Ovary (tissue), 9 donors: Measurements from ENCODE around the gene PCDHGC5. TPM values are rescaled to one million over a fixed set of nuclear protein-coding genes. Genes with fewer than 3 reads are reported as not detected.
A peak's percentile ranks its signal among the peaks of the same experiment; 100 is the strongest.

ENCODE experiments used
- DNase-seq, 5 donors: peaks; one replicate each; pipeline ENCODE4 v3.0.0-alpha.2; 2019 to 2020
- H3K27ac ChIP-seq, 2 donors: fragments of 200-600 bp; one replicate each; pipeline versions ENCODE4 v1.5.1 to v1.8.0; 2019 to 2022
- H3K27me3 ChIP-seq: fragments of 200-600 bp; one replicate; pipeline ENCODE4 v1.8.0; 2022
- H3K36me3 ChIP-seq: fragments of 200-600 bp; sonication (generic); one replicate; pipeline ENCODE4 v1.5.1; 2019
- H3K4me1 ChIP-seq: one replicate; pipeline ENCODE4 v1.8.1; 2013; ENCODE audit warnings: mild to moderate bottlenecking, moderate library complexity; ENCODE audit not compliant: insufficient read depth
- H3K4me3 ChIP-seq: fragments of 200-600 bp; sonication (generic); one replicate; pipeline ENCODE4 v1.5.1; 2017
- H3K9me3 ChIP-seq, 2 donors: fragments of 200-600 bp in 1 of 2; sonication (generic) in 1 of 2; one replicate each; pipeline versions ENCODE4 v1.5.1 to v1.8.1; 2013 to 2019; ENCODE audit warnings: mild to moderate bottlenecking in 1 of 2, moderate library complexity in 1 of 2
- EP300 ChIP-seq: sonication (generic); formaldehyde crosslinking; IDR thresholded peaks from one replicate; pipeline ENCODE4 v1.6.1; 2017; ENCODE audit warnings: antibody characterized with exemption
- POLR2A ChIP-seq: fragments of 450-650 bp; IDR thresholded peaks from one replicate; pipeline ENCODE4 v1.6.1; 2017; ENCODE audit warnings: antibody characterized with exemption, mild to moderate bottlenecking, moderate library complexity
- WGBS, 3 donors: extraction: QIAGEN DNeasy Blood & Tissue Kit in 1 of 3; methylation state at CpG; one replicate each; pipeline versions ENCODE4 v1.1.5 to v1.1.7; 2013 to 2017; 5-methylcytosine and 5-hydroxymethylcytosine counted together
- intact Hi-C, 4 donors: fragments of 100-400 bp; cut with DNase I; formaldehyde crosslinking; loops; one replicate each; pipeline versions ENCODE4 v1.11.0 to v1.15.1; 2022 to 2023
- polyA plus RNA-seq, 2 donors: library from polyadenylated mRNA; stranded (reverse); fragments of 200-250 nt in 1 of 2; fragments of 350-450 nt in 1 of 2; fragmentation: Illumina TruSeq in 1 of 2; extraction: RNeasy Lipid Tissue Mini Kit (QIAGEN cat#74804) in 1 of 2; gene quantifications; one replicate each; pipeline ENCODE4 v1.2.3, GENCODE V29; 2013 to 2014
- total RNA-seq, 7 donors: library from RNA; depleted of rRNA in 2 of 7; stranded (reverse); fragments of >200 nt in 2 of 7; fragmentation: NEBNext Ultra II Directional in 3 of 7; extraction: Animal tissue kit (Norgen Biotek cat#: 25700) in 3 of 7; gene quantifications; one replicate each; pipeline versions ENCODE4 v1.1.0 to v1.2.4, GENCODE V29; 2016 to 2023
- TF ChIP-seq, protein P1 (sequence below), 3 donors: fragments of 450-650 bp in 2 of 3; fragments of 200-600 bp in 1 of 3; IDR thresholded peaks; one replicate each; pipeline versions ENCODE4 v1.5.1 to v1.8.0; 2016 to 2022; ENCODE audit warnings: antibody characterized with exemption in 3 of 3, mild to moderate bottlenecking in 1 of 3
- donor health status: DM: no; HTN: no; CAD: no; lungs with moderate emphysema.
- donor health status: DM: no; HTN: no; CAD: no.
- donor health status: Bipolar disorder and iron deficiency.
- donor health status: DM: yes; HTN: yes; CAD: no.
- donor health status: DM: no; HTN: no; CAD: no.
- donor health status: DM: yes; HTN: yes; CAD: no.

Gene PCDHGC5
- total and polyA plus RNA-seq, 9 donors: 0.19 to 3.5 (median 1.8) TPM

GRCh38 chr5:141465351-141465750, 23.5 kb upstream of the PCDHGC5 start:
- H3K27ac ChIP-seq: no peak overlapping the region
- no peaks in the 10 kb centered on the region for H3K27me3 ChIP-seq
- TF ChIP-seq POLR2A (no peak), EP300 (no peak)
- TF ChIP-seq, protein P1, sequence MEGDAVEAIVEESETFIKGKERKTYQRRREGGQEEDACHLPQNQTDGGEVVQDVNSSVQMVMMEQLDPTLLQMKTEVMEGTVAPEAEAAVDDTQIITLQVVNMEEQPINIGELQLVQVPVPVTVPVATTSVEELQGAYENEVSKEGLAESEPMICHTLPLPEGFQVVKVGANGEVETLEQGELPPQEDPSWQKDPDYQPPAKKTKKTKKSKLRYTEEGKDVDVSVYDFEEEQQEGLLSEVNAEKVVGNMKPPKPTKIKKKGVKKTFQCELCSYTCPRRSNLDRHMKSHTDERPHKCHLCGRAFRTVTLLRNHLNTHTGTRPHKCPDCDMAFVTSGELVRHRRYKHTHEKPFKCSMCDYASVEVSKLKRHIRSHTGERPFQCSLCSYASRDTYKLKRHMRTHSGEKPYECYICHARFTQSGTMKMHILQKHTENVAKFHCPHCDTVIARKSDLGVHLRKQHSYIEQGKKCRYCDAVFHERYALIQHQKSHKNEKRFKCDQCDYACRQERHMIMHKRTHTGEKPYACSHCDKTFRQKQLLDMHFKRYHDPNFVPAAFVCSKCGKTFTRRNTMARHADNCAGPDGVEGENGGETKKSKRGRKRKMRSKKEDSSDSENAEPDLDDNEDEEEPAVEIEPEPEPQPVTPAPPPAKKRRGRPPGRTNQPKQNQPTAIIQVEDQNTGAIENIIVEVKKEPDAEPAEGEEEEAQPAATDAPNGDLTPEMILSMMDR (IDR thresholded peaks at IDR 0.05): no peak
- DNase-seq: no peak
- no peaks in the 10 kb centered on the region for H3K4me1 ChIP-seq
- H3K36me3 ChIP-seq: no peaks in the 10 kb centered on the region
- 95 to 99% (median 98%) methylated on average over 3 of the region's 3 CpGs for WGBS, 3 donors
- no peak overlapping the region for H3K4me3 ChIP-seq
- no peaks in the 10 kb centered on the region for H3K9me3 ChIP-seq
- intact Hi-C loops: no loop called here

DNA sequence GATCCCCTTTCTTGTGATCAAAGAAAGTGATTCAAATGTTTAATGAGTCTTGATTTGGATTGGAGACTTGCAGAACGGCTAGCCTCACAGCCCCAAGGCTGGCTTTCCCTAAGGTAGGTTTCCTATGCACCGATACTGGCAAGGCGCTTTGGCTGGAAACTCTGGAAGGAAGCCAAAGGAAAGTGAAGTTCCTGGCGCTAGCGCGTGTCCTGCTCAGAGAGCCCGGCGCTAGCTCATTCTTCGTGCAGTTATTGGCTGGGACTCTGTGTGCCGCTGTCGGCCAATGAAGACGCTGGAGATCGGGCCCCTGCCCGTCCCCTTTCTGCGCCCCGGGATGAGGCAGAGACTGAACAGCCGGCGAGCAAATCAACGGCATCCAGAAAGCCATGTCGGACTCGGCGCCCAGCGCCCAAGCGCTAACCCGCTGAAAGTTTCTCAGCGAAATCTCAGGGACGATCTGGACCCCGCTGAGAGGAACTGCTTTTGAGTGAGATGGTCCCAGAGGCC, 13.2 kb upstream of the PCDHGC5 start, which contains the start of gene PCDHGC3:
PCDHGC3 (plus strand) TSS at position 342 of the 507 bp plus-strand sequence; CDS start at position 493, 151 bp downstream.
- intact Hi-C loops: loop anchor here in 3 of 4 donors (2.0 to 5.0 kb wide), 4 partner anchors 37 to 87 kb away; no protein-coding TSS in a partner anchor

DNA sequence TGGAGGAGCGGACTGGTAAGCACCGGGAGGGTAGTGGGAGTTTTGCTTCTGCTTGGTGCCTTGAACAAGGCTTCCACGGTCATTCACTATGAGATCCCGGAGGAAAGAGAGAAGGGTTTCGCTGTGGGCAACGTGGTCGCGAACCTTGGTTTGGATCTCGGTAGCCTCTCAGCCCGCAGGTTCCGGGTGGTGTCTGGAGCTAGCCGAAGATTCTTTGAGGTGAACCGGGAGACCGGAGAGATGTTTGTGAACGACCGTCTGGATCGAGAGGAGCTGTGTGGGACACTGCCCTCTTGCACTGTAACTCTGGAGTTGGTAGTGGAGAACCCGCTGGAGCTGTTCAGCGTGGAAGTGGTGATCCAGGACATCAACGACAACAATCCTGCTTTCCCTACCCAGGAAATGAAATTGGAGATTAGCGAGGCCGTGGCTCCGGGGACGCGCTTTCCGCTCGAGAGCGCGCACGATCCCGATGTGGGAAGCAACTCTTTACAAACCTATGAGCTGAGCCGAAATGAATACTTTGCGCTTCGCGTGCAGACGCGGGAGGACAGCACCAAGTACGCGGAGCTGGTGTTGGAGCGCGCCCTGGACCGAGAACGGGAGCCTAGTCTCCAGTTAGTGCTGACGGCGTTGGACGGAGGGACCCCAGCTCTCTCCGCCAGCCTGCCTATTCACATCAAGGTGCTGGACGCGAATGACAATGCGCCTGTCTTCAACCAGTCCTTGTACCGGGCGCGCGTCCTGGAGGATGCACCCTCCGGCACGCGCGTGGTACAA, 12.6 kb upstream of the PCDHGC5 start:
- peak overlapping the region; percentile 59 for H3K4me3 ChIP-seq
- TF ChIP-seq, protein P1 (IDR thresholded peaks at IDR 0.05): no peak
- no peak for TF ChIP-seq POLR2A
- TF ChIP-seq EP300: no peak
- peak overlapping the region; percentile 26 to 75 for H3K27ac ChIP-seq
- DNase-seq: peak; percentile 60 to 81 (median 71)
- no peaks in the 10 kb centered on the region for H3K9me3 ChIP-seq
- H3K4me1 ChIP-seq: peaks cover 17% of the 10 kb centered on the region
- intact Hi-C loops: loop anchor here in 2 of 4 donors (5.0 kb wide), 3 partner anchors 36 to 86 kb away; no protein-coding TSS in a partner anchor
- 0 to 1% (median 0%) methylated on average over 58 of the region's 58 CpGs for WGBS, 3 donors
- no peaks in the 10 kb centered on the region for H3K27me3 ChIP-seq
- no peaks in the 10 kb centered on the region for H3K36me3 ChIP-seq

More for the DNA sequence above, 13.2 kb upstream of the PCDHGC5 start, which contains the start of gene PCDHGC3:
- no peaks in the 10 kb centered on the region for H3K36me3 ChIP-seq
- WGBS, 3 donors: 0% methylated on average over 28 of the region's 28 CpGs
- peak within 1 kb of the TSS; percentile 26 to 75 for H3K27ac ChIP-seq
- TF ChIP-seq EP300 (no peak), POLR2A (peak; percentile 77)
- TF ChIP-seq, protein P1 (IDR thresholded peaks at IDR 0.05): peak in 2 of 3 donors; percentile 50 to 73
- peaks cover 17% of the 10 kb centered on the region for H3K4me1 ChIP-seq
- H3K4me3 ChIP-seq: peak within 1 kb of the TSS; percentile 59
- no peaks in the 10 kb centered on the region for H3K27me3 ChIP-seq
- DNase-seq: peak; percentile 91 to 94 (median 93)
- no peaks in the 10 kb centered on the region for H3K9me3 ChIP-seq

GRCh38 chr5:141477044-141477575, 11.8 kb upstream of the PCDHGC5 start:
- no peak for TF ChIP-seq EP300
- TF ChIP-seq POLR2A: no peak
- TF ChIP-seq, protein P1 (IDR thresholded peaks at IDR 0.05): no peak
- H3K27ac ChIP-seq: peak overlapping the region in 1 of 2 donors; percentile 75
- no peaks in the 10 kb centered on the region for H3K36me3 ChIP-seq
- H3K4me3 ChIP-seq: peak overlapping the region; percentile 59
- 32 to 34% (median 33%) methylated on average over 24 of the region's 24 CpGs for WGBS, 3 donors
- DNase-seq: no peak
- no peaks in the 10 kb centered on the region for H3K27me3 ChIP-seq
- no peaks in the 10 kb centered on the region for H3K9me3 ChIP-seq
- H3K4me1 ChIP-seq: peaks cover 17% of the 10 kb centered on the region
- intact Hi-C loops: loop anchor here in 2 of 4 donors (5.0 kb wide), 3 partner anchors 35 to 85 kb away; no protein-coding TSS in a partner anchor
